ENCODE data around the gene CTSD.

DNA sequence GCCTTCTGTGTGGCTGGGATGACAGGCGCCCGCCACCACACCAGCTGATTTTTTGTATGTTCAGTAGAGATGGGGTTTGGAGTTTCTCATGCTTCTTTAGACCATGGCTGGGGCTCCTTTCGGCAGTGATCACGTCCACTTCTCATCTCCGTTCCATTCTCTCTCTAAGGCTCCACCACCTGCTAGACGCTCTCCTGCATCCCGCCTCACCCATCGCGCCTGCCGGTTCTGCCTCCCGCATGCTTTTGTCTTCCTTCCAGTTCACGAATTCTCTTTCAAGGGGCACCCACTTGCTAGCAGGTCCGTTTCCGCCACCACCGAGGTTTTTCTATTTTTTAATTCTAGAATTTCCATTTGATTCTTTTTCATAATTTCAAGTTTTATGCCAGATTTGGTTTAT is 49.1 kb upstream of the CTSD start:
- TF ChIP-seq, protein P1, sequence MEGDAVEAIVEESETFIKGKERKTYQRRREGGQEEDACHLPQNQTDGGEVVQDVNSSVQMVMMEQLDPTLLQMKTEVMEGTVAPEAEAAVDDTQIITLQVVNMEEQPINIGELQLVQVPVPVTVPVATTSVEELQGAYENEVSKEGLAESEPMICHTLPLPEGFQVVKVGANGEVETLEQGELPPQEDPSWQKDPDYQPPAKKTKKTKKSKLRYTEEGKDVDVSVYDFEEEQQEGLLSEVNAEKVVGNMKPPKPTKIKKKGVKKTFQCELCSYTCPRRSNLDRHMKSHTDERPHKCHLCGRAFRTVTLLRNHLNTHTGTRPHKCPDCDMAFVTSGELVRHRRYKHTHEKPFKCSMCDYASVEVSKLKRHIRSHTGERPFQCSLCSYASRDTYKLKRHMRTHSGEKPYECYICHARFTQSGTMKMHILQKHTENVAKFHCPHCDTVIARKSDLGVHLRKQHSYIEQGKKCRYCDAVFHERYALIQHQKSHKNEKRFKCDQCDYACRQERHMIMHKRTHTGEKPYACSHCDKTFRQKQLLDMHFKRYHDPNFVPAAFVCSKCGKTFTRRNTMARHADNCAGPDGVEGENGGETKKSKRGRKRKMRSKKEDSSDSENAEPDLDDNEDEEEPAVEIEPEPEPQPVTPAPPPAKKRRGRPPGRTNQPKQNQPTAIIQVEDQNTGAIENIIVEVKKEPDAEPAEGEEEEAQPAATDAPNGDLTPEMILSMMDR (IDR thresholded peaks at IDR 0.05): no peak
- TF ChIP-seq EP300 (IDR thresholded peaks at IDR 0.05) (no peak), POLR2A (IDR thresholded peaks at IDR 0.05) (no peak)
